Stimulated activated CD8-positive, alpha-beta memory T cell treated with anti-CD3 and anti-CD28 coated beads, Interleukin-12 subunit alpha, Interleukin-12 subunit beta, amount 100 ng/mL, for 1 hour (primary cell): ENCODE results near the gene ANP32A.

Experiments used
- DNase-seq: peaks from one replicate; pipeline ENCODE4 v3.0.0-alpha.2; 2020; ENCODE audit warnings: low read depth

The ANP32A gene

DNA sequence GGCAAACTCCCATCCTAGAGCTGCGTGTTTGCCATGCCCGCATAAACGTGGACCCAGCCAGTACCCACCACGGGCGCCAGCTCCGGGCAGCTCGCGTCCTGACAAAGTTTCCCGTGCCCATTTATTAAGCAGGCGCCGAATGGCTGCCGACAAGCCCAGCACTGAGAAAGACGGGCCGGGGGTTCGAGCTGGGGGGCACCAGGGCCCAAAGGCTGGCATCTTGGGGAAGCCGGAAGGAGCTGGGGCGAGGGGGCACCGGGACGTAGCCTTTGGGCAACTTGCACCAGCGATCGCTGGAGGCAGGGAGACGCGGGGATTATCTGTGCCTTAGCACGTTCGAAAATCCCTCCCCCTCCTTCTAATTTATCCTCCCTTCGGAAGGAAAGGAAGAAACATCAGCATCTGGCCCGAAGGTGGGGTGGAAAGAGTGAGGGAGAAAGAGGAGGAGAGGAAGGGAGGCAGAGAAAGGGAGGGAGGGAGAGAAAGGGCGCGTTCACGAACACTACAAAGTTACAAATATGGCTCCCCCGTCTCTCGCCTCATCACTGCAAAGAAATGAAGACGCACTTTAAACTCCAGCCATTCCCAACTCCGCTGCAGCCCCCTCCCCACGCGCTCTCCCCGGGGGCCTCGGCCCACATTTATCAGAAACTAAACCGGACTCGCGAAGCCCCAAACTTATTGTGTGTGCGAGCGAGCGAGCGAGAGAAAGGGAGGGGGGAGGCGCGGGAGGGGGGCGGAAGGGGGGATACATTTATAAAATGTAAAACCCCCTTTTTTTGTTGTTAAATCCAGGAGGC is 1.0 kb downstream of the ANP32A start:
- DNase-seq, result no peak

DNA sequence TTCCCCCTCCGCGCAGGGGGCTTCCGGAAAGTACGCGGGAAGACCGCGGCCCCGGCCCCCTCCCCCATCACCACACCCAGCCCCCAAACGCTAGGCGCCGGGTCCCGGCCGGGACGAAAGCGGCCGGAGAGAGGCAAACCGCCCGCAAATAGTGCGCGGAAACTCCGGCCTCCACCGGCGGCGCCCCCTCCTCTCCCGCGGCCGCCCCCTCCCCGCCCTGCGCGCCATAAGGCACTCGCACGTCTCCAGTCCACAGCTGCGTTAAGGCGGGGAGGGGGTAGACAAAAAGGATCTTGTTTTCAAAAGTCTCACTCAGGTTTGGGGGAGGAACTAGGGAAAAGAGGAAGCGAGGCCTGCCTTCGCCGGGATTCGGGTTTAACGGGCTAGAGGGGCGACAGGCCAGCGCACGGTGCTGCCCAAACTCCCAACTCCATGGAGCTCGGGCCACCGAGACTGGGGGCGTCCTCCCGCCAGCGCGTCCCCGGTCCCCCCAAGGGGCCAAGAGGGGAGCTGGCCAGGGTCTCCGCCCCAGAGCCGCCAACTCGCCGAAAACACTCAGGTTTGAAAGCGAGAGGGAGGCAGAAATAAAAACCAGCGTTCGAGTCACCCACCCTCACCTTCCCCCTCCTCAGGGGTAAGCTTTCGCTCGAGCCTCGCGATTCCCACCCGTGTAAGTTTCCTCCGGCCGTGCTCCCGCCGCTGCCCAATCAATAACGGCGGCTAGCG is 1.8 kb downstream of the ANP32A start:
- no peak for DNase-seq

DNA sequence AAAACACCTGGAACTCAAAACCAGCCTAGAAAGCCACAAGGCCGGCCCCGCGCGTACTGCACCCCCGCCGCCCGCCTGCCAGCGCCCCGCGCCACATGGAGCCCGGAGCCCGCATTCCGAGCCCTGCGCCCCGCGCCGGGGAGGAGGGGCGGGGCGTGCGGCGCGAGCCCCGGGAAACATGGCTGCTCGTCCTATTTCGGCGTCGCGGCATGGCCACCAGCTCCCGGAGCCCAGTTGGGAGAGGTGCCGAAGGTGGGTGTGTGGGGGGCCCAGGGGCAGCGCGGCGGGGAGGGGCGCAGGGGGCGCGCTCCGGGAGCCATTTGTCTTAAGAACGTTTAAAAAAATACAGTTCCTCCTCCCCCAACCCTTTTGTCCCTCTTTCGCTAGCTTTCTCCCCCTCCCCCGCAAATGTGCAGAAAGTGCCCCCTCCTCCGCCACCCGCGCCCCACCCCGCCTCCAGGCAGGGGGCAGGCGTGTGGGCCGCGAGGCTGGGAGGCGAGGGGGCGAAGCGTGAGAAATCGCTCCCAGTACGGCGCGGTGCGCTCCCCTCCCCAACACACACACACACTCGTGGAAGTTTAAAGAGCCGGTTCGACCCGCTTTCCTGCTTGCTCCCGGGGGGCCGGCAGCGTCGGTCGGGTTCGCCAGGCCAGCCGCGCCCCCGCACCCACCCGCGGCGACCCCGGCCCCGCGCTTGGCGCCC is 2.5 kb downstream of the ANP32A start:
- peak; percentile 39 for DNase-seq

DNA sequence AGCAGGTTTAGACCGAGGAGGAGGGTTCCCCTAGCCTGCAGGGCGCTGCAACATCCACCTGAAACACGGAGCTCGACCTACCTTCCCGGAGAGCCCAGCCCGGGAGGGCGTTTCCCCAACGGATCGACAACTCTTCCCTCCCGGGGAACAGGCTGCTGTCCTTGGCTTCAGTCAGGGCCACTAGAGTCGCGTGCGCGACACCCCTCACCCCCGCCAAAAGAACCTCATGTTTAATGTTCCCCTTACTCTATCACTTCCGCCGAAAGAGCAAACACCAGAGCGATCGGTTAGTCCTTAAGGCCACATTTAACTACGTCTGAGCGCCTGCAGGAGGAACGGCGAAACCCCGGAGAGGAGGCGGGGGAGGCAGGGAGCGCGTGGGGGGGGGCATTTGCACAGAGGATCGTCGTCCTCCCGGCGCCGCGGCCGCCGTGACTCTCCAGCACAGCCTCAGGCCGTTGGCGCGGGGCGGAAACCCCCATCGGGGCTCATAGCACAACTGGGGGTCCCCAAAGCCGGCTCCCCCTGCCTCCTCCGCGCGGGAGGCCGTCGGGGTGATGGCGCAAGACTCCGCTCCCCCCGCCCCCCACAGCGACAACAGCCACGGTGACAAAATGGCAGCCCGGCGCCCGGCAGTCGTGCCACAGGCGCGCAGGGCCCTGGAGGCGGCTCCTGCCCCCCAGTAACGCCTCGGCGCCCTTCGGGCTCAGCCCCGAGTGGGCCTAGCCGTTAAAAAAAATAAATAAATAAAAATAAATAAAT is 3.2 kb downstream of the ANP32A start:
- DNase-seq, result peak; percentile 51

DNA sequence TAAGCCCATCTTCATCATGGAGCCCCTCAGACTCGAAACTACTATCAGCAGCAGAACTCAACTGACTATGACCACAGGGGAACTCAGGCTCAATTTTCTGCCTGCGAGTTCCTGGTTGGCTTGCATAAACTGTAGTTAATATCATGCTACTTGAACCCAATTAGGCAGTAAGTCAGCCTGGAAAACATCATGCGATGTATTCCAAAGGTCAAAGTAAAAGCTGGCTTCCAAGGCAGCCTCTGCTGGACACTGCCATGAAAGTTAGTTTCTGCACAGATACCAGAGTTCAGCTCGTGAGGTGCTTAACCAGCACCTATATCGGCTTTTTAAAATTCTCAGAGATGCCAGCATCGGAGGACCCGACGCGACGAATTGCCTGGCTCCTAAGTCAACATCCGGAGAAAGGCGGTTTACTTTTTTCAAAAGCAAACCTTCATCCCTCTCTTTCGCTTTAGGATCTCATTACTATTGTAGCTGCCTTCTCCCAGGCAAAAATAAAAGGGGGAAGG is 3.8 kb downstream of the ANP32A start:
- DNase-seq, result no peak

DNA sequence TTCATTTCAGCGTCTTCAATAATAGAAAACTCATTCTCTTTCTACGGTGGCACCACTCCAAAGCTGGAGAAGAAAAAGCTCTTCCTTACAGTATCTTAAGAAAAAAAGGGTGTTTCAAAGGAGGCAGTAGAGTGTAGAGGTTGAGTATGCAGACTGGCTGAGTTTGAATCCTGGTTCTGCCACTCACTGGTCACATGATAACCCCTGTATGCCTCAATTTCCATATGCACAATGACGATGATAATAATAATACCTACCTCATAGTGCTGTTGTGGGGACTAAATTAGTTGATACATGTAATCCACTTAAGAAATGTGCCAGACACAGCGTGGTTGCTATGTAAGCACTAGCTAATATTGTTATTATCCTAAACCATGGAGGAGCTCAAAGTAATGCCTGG is 4.5 kb downstream of the ANP32A start:
- DNase-seq, result no peak

DNA sequence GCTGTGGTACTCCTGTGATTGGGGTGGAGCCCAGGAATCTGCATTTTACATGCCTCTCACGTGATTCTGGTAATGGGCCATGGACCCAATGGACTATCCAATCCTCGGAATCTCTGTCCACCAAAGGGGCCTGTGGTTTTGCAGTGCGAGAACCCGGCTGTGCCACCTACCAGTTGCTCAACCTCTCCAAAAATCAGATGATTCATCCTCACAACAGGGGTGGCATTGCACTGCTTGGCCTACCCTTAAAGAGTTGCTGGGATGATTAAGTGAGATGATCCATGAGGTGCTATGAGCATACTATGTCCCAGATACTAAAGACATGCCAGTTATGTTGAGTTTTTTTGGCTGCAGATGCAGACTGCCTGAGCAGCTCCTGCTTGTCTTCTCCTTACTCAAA is 5.1 kb downstream of the ANP32A start:
- no peak for DNase-seq

DNA sequence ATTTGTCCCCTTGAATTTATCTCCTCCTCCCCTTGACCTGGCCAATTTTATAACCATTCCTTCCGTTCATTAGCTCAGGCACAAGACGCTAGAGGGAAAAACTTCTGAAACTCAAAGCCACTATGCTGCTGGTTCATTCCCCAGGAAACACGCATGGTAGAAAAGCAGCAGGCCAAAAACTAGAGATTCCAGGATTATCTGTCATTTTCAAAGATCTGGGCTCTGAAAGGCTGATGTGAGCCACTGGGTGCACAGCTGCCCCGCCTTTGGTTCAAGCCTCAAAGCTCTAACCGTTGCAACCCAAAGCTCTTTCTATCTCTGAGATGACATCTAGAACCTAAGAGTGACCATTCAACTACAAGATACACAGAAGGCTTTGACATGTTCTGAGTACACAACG is 6.1 kb downstream of the ANP32A start:
- no peak for DNase-seq

DNA sequence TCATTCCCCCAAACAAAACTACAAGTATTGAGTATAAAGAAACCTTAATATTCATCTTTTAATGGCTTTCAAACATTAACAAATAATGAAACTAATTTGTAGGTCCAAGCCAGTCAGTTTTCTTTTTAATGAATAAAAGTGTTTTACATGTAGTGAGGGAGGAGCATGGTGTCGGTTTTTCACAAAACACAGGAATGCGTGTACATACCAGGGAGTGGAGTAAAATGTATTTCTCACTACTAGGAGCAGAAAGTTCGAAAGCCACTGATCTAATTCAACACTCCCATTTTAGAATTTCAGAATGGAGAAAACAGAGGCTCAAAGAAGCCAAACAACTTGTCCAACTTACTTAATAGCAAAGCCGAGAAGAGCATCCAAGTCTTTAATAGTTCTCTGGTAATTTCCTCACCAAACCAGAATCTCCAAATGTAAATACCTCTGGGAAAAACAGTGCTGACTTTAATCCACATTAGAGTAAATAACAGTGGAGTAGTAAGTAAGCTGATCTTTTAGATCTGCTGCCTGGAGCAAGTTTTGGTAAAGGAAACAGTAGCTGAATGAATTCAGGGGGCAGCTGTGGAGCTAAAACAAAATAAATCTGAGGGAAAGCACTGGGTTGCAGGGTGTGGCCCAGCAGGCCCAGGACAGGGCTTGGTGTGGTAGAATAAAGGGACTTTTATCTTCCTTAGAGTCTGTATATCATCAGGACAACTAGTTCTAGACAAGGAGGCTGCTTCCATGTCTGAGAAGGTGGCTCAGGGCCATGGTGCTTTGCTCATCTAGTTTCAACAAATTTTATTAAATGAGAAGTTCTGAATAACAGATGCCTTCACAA is 7.9 kb downstream of the ANP32A start:
- DNase-seq, result no peak

DNA sequence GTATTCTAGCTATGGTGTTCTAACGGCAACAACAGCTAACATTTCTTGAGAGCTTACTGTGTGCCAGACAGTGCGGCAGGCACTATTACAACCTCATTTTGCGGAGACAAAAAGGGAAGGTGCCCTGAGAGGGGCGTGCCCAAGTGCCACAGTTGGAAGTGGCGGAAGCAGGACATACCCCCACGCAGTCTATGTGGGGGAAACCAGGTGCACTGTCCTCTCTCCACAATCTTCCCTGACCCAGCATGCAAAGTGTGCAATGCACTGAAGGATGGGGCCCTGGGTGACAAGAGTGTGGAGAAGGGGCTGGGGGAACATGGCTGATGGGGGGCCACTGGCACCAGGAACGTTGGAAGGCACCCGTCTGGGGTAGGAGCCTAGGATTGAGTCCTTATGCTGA is 8.6 kb downstream of the ANP32A start:
- no peak for DNase-seq

DNA sequence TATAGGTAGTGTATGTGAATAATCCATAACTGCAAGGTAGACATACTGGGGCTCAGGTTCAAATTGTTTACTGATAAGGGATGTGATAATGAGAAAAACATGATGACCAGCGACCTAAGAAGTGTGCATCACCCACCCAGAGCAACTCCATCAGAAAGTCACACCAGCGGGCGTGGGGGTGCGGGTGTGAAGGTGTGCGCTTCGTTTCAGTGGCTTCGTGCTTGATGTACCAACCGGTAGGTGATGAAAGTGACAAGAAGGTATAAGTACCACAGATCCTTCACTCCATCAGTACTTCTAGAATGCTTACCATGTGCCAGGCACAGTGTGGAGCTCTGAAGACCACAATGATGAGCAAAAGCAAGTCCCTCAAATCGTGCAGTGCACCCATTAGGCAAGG is 11.2 kb downstream of the ANP32A start:
- DNase-seq, result no peak

DNA sequence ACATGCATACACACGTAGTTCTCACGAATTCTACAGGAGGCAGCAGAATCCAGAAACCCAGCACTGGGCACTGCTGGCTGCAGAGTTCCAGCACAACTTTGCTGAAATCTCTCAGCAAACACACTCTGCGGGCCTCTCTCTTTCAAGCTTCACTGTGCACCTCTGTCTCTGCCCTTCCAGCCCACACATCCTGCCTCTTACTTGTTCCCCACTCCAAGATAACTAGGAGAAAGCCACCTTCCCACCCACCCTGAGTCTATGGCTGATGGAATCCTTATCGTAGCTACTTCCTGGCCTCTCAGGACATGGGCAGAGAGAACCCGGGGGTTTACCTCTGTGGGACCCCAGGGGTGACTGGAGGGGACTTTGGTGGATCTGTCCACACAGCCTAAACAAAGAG is 11.9 kb downstream of the ANP32A start:
- DNase-seq, result no peak

DNA sequence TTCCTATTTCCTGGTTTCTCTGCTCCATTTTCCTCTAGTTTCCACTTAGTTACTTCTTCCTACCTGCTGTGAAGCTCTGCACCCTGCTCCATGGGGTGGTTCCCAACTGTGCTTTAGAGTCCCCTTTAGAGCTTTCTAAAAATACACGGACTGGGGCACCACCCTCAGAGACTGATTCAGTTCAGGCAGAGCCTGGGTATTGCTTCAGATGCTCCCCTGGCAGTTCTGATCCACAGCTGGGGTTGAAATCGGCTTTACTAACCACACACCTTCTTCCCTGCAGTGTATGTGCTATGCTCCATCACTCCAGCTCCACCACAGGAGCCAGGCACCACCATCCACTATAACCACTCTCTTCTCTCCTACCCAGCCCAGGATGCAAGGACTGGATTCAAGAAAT is 12.6 kb downstream of the ANP32A start:
- no peak for DNase-seq

DNA sequence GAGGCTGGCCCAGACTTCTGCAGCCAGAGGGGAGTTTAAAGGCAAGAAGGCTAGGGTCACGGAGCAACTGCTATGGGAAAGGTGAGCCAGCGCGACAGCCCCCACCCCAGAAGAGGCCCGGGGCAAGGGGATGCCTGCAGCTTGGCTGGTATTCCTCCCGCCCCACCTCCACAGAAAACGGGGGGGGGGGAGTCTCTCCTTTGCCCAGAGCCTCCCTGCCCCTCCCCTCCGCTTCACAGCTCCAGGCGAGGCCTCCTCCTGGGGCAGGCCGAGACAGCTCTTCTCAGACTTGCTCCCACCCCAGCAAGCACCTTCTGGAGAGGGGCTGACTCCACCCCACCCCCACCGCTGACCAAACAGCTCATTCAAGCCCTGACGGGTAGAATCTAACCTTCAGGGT is 13.4 kb downstream of the ANP32A start:
- DNase-seq, result no peak

DNA sequence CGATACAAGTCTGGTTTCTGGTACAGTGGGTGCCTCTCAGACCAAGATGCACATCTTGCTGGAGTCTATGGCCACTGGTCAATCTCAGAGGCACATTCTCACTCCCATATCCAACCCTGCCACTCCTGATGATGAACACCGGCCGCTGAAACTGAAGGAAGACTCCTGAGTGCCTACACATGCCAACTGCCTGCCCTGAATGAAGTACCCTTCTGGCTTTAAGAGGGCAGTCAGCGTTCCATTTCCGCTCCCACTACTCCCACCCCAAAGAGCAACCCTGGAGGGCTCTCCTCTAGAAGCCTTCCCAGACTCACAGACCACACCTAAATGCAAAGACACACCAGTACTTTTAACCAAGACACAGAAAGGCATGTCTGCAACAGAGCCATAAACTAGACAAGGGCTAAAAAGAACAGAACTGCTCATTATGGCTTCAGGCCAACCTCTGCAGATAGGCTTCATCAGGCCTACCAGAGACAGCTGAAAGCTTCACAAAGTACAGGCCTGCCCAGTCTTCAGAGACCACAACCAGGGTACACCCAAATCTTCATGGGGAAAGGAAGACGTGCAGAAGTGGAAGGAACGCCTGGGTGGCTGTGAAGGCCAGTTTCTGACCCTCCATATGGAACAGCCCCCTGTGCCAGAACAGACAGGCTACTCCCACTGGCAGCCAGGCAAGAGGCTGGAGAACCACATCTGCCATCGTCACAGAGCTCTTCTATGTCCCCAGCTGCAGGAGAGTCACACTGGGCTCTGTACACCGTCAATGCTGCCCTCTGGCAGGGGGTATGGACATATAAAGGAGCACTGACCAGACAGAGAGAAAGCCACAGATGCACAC is 14.3 kb downstream of the ANP32A start:
- no peak for DNase-seq

DNA sequence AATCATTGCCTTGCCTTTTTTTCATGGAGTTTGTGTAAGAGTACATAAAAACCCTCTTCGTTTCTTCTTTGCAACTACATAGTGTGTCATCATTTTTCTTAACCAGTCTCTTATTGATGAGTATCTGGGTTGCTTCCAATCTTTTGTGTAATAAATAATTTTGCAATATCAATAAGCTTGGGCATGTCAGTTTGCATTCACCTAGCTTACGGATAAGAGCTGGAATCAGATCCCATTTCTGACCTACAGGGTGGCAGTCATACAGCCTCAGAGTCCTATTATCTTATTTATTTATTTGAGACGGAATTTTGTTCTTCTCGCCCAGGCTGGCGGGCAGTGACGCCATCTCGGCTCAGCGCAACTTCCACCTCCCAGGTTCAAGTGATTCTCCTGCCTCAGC is 18.3 kb downstream of the ANP32A start:
- no peak for DNase-seq

DNA sequence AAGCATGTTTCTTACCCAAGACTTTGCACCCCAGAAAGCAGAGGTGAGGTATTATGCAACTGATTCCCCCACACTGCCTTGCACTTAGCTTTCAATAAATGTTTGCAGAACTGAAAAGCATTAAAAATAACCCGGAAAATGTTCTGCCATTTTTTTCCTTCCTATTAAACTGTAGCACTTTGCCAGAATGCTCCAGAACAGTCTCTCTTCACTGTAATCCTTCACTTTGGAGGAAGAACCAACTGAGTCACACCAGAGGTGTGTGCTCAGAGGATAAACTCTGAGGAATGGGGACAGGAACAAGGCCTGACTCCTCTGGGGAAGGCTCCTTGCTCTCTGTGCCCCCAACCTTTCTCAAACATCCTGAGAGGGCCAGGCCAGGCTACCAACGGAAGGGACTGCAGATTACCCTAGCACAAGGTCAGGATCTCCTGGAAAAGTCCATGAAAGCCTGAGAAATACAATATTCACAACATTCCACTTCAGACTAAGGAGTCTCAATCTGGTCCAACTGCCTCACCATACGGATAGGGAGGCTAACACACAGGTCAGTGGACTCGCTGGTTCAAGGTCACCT is 19.0 kb downstream of the ANP32A start:
- DNase-seq, result no peak

DNA sequence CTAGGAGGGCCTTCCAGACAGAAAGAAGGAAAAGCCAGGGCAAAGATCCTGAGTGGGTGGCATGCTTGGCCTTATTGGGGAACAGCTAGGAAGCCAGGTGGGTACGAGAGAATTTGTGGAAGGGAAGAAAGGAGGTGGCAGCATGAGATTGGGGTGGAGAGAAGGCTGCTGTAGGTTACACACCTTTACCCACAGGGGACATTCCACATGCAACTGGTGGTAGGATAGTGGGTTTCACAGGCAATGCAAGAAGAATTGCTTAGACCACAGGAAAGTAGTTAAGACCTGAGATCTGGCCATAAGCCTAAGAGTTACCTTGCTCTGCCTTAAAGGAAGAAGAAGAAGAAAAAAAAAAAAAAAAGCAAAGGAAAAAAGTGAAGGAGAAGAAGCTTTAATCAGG is 19.8 kb downstream of the ANP32A start:
- no peak for DNase-seq

DNA sequence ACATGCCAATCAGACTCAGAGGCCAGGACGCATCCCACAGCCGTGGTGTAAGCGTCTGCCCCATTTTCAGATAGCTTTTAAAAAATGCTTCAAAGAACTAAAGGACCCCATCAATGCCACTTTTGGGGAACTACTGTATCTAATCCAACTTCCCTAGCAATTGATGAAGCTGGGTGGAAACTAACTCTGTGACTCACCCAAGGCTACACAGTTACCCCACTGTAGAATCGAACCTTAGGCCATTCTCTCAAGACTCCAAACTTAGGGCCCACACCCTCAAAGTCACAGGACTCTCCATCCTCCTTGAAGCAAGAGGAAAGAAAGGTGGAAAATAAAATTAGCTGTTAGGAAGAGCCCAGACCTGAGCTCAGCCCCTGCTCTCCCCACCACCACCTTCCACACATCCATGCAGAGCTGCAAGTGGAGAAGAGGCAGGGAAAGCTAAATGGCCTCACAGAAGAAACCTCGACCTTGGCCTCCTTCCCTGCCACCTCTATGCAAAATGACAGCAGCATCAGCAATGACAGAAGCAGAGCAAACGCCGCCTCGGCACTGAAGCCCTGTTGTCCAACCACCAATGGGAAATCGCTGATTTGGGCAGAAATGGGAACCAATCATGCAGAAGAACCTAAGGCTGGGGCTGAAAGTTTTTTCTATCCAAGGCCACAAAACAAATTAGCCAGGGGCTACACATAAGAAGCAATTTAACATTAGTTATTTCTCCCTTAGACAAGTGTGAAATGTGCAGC is 22.2 kb downstream of the ANP32A start:
- DNase-seq, result no peak
